HG03175 (cell line): Measurements from ENCODE around the gene ZNF513.
"Not testable (repeated sequence)": the region's sequence is repeated elsewhere in the genome, so short reads cannot be mapped to it uniquely, and the experiment has no call there.

Experiments
- ATAC-seq: cut with Tn5 transposase; IDR thresholded peaks from one replicate; pipeline ENCODE4 v1.9.1; 2021; ENCODE audit warnings: mild to moderate bottlenecking, moderate library complexity; ENCODE audit not compliant: unreplicated experiment

The ZNF513 gene

GRCh38 chr2:27380626-27381545 lies at the start of gene ZNF513:
Gene ZNF513 (minus strand): TSS chr2:27380734. CDS start chr2:27380526, 208 bp downstream.
- ATAC-seq = peak; percentile 88

DNA sequence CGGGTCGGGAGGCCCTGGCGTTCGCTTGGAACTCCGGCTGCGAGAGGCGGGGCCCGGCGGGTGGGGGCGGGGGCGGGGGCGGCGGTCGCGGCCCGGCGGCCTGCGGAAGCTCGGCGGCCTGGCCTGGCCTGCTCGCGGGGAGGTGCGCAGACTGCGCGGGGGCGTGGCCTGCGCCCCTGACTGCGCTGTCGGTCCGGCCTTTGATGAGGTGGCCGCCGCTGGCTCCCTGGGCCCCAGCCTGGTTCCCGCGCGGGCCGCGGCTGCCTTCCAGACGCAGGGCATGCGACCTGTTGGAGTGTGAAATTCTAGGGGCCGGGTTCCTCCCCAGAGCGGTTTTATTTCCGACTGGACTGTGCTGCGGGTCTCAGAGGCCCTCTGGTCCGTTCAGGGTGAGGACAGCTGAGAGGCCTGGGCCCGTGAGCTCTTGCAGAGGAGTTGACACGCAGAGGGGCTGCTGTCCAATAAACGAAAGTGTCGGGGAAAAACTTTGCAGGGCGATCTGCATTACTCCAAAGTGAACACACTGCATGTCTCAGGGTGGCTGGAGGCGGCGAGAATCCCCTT lies 48.5 kb upstream of the ZNF513 start:
- ATAC-seq = peak; percentile 66

DNA sequence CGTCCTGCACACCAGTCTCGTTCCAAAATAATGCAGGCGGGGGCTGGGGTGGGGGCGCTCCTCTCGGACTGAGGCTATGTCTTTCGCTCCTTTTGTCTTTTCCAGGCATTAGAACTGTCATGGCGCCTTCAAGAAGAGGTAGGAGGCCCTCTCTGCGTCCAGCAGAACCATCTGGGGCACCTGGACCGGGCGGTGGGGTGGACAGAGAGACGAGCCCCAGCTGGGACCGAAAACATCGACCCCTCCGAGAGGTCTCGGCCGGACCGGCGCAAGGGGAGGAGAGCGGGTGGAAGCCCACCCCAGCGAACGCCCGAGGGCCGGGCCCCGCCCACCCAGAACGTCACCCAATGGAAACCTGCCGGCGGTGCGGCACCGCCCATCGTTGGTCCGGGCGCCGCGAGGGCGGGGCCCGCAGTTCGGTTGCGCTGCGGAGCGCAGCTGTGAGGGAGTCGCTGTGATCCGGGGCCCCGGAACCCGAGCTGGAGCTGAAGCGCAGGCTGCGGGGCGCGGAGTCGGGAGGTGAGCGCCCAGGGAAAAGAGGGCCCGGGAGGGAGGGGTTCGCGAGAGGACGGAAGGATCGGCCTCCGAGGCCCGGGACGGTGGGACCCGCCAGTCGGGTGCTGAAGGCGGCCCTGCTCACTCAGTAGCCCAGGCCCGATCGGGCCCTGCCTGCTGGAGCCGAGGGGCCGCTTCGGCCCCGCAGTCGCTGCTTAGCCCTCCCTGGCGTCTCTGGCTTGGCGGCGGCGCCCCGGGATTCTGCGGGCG lies 47.9 kb upstream of the ZNF513 start, which contains the start of gene NRBP1:
TSS of gene NRBP1 (plus strand) at position 419 of the 765 bp plus-strand sequence. CDS start 4,643 bp downstream, outside the sequence.
- ATAC-seq = peak; percentile 93

DNA sequence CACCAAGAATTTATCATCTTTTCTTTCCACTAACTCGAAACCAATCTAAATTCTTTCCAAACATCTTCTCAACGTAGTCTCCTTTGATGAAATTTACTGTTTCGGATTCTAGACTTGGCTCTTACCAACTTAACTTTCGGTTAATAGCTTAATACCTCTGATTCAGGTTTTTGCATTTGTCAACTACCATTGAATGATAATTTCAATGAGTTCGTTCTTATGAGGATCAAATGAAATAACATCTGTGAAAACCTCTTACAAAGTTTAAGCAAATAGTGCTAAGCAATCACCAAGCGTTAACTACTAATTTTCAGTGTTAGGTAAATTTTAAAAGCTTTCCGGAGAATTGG lies 47.3 kb upstream of the ZNF513 start:
- no peak for ATAC-seq

DNA sequence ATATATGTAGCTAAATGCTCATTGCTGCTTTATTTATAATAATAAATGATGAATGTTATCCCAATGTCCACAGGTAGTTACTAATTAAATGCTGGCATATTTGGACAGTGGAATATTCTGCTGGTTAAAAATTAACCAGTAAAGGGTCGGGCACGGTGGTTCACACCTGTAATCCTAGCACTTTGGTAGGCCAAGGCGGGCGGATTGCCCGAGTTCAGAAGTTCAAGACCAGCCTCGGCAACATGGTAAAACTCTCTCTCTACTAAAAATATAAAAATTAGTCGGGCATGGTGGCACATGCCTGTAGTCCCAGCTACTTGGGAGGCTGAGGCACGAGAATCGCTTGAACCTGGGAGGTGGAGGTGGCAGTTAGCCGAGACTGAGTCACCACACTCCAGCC lies 44.5 kb upstream of the ZNF513 start:
- not testable (repeated sequence) for ATAC-seq

DNA sequence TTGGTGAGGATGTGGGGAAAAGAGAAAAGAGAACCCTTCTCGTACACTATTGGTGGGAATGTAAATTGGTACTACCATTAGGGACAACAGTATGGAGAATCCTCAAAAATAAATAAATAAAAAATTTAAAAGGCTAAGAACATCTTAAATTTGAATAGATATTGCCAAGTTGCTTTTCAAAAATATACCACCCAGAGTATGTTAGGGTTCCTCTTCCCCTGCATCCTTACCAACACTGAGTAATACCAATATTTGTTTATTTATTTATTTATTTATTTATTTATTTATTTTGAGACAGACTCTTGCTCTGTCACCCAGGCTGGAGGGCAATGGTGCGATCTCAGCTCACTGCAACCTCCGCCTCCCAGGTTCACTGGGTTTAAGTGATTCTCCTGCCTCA lies 42.4 kb upstream of the ZNF513 start:
- ATAC-seq = no peak

DNA sequence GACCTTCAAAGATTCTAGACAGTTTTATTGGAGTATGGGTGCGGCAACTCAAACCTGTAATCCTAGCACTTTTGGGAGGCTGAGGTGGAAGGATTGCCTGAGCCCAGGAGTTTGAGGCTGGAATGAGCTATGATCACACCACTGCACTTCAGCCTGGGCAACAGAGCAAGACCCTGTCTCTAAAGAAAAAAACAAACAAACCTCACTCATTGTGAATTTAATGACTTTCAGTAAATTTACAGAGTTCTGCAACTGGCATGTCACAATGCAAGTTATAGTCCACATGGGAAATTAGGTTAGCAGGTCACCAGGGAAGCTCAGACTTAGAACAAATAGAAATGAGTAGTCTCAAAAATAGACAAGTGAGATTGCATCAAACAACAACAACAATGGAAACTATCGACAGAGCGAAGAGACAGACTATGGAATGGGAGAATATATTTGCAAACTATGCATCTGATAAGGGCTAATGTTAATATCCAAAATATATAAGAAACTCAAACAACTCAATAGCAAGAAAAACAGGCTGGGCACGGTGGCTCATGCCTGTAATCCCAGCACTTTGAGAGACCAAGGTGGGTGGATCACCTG lies 41.2 kb upstream of the ZNF513 start:
- ATAC-seq = no peak

GRCh38 chr2:27420996-27421395 lies 40.5 kb upstream of the ZNF513 start:
- no peak for ATAC-seq

GRCh38 chr2:27416151-27416550 lies 35.6 kb upstream of the ZNF513 start:
- ATAC-seq = no peak

DNA sequence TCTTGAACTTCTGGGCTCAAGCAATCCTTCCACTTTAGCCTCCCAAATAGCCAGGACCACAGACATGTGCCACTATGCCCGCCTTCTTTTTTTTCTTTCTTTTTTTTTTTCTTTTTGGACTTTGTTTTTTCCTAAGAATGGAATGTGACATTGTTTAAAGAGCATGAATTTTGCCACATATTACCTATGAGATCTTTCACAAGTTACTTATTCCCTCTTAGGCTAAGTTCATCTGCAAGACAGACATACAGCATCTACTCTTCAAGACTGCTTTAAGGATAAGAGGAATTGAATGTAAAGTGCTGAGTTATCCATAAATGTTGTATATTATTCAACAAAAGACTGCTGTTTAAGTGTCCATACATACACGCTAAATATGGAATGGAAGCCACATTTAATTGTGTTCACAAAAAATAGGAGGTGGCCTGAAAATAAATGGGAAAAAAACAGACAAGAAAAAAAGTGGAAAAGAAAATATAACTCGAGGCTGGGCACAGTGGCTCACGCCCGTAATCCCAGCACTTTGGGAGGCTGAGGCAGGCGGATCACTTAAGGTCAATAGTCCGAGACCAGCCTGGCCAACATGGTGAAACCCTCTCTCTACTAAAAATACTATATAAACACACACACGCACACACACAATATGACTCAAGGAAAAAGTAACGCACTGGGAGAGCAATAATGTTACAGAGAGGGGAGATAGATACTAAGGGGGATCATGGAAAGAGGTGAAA lies 32.1 kb upstream of the ZNF513 start:
- no peak for ATAC-seq

DNA sequence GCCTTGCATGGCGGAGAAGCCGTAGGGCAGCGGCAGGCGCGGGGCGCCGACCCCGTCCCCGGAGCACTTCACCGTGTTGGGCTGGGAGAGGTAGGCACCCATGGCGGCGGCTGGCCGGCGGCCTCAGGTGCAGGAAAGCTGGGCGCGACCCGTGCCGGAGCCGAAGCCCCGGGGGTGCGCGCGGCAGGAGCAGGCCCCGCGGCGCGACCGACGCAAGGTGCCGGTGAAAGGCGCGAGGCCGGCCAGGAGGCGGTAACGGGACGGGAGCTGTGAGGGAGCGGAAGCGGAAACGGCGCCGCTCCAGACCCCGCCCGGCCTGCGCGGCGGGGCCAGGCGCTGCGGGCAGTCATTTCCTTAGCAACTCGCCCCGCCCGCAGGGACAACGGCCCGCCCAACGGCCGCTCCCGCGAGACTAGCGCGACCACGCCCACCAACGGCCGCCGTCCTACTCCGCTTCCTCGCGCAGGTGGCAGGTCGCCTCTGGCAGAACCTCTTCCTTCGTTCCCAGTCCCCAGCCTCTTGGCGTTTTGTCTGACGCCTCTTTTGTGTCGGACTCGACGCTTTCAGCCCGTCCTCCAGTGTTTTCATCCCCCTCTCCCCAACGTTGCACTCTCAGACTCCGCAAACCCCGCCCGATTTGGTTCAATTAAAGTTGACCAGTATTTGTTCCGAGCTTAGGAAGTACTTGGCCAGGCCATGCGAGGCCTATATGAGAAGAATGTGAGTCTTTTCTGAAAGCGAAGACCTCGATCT lies 29.0 kb upstream of the ZNF513 start, which contains the start of gene PPM1G:
TSS of gene PPM1G (minus strand) at position 271 of the 753 bp plus-strand sequence. CDS start at position 102, 169 bp downstream.
- ATAC-seq = peak; percentile 95

DNA sequence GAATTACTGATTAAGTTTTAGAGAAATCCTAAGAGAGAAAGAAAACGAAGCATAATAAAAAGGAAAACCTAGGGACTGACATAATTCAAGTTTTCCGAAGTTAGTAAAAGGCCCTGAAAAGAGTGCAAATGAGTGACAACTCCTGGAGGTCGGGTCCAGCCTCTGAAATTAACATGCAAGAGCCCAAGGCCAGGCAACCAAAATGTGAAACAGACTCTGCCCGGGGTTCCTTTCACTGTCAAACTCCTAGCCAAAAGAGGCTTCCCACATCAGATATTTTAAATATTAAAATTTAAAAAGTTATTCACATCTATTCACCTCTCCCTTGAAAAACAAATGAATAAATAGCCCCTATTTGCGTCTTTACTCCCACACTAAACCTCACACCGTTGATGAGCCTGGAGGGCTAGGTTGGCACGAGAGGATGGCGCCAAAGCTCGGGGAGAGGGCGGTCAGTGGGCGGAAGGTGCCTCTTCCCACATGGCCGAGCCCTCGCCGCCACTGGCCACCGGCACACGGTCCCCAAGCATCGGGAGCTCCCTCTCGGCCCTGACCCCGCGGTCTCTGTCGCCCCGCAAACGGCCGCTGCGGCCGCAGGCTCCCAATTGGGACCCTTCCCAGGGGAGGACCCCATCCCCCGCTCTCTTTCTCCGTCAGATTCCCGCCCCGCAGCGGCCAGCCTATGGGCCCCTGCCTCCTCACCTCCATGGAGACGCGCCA lies 28.2 kb upstream of the ZNF513 start:
- ATAC-seq = peak; percentile 34

DNA sequence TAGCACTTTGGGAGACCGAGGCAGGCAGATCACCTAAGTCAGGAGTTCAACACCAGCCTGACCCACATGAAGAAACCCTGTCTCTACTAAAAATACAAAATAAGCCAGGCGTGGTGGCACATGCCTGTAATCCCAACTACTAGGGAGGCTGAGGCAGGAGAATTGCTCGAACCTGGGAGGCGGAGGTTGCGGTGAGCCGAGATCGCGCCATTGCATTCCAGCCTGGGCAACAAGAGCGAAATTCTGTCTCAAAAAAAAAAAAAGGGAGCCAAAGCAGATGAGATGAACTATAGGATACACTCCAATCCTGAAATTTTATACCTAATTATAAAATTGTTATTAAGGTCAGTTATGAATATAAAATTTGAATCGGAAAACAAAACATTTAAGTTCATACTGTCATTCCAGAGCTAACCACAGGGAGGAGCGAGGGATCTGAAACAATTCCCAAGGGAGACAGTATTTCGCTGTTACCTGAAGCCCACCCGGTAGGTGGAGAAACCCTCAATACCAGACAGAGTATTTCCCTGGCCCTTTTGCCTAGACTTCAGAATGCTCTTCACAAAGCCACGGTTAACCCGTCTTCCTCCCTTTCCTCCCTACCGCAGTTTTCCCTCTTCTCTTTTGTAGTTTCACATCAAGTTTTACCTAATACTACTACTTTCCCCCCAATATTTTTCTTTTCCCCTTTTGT lies 27.4 kb upstream of the ZNF513 start:
- ATAC-seq = no peak

- no peak for ATAC-seq
Observed at GRCh38 chr2:27400348-27401135, 20.0 kb upstream of the ZNF513 start.

DNA sequence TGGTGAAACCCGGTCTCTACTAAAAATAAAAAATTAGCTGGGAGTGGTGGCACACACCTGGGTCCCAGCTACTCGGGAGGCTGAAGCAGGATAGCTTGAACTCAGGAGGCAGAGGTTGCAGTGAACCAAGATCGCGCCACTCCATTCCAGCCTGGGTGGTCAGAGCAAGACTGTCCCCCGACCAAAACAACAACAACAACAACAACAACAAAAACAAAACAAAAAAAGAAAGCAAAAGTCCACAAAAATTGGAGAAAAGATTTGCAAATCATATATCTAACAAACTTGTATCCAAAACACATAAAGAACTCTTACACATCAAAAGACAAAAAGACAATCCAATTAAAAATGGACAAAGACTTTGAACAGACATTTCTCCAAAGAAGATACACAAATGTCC lies 18.4 kb upstream of the ZNF513 start:
- no peak for ATAC-seq

DNA sequence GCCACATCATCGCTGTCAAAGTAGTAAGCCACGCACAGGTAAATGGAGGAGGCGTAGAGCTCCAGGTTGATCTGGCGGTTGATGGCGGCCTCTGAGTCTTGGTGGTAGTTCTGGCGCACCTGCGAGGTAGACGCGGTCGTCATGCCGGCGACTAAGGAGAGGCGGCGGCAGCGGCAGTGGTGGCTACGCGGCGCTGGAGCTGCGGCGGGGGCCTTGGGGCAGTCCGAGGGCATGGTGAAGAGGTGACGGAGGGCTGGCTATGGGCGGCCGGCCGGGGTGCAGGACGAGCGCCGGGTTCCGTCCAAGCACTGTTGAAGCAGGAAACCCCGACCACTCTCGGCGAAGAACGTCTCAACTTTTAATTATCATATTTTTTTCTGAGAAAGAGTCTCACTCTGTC lies 12.7 kb upstream of the ZNF513 start:
- no peak for ATAC-seq

GRCh38 chr2:27390822-27391679 lies 10.5 kb upstream of the ZNF513 start:
- no peak for ATAC-seq
